ENCODE data around the gene HTRA3.

- TF ChIP-seq CTCF (conservative IDR thresholded peaks at IDR 0.05; ENCODE audit: low read depth, low read length), result no peak
- TF ChIP-seq EZH2 (IDR thresholded peaks at IDR 0.05; ENCODE audit: low read length, unreplicated experiment), result no peak
Measured at GRCh38 chr4:8252301-8253173, 17.0 kb upstream of the HTRA3 start.
